ENCODE measurements around the gene SF3B2.
"Not testable (repeated sequence)": the region's sequence is repeated elsewhere in the genome, so short reads cannot be mapped to it uniquely, and the experiment has no call there.

Gene SF3B2, protein sequence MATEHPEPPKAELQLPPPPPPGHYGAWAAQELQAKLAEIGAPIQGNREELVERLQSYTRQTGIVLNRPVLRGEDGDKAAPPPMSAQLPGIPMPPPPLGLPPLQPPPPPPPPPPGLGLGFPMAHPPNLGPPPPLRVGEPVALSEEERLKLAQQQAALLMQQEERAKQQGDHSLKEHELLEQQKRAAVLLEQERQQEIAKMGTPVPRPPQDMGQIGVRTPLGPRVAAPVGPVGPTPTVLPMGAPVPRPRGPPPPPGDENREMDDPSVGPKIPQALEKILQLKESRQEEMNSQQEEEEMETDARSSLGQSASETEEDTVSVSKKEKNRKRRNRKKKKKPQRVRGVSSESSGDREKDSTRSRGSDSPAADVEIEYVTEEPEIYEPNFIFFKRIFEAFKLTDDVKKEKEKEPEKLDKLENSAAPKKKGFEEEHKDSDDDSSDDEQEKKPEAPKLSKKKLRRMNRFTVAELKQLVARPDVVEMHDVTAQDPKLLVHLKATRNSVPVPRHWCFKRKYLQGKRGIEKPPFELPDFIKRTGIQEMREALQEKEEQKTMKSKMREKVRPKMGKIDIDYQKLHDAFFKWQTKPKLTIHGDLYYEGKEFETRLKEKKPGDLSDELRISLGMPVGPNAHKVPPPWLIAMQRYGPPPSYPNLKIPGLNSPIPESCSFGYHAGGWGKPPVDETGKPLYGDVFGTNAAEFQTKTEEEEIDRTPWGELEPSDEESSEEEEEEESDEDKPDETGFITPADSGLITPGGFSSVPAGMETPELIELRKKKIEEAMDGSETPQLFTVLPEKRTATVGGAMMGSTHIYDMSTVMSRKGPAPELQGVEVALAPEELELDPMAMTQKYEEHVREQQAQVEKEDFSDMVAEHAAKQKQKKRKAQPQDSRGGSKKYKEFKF

DNA sequence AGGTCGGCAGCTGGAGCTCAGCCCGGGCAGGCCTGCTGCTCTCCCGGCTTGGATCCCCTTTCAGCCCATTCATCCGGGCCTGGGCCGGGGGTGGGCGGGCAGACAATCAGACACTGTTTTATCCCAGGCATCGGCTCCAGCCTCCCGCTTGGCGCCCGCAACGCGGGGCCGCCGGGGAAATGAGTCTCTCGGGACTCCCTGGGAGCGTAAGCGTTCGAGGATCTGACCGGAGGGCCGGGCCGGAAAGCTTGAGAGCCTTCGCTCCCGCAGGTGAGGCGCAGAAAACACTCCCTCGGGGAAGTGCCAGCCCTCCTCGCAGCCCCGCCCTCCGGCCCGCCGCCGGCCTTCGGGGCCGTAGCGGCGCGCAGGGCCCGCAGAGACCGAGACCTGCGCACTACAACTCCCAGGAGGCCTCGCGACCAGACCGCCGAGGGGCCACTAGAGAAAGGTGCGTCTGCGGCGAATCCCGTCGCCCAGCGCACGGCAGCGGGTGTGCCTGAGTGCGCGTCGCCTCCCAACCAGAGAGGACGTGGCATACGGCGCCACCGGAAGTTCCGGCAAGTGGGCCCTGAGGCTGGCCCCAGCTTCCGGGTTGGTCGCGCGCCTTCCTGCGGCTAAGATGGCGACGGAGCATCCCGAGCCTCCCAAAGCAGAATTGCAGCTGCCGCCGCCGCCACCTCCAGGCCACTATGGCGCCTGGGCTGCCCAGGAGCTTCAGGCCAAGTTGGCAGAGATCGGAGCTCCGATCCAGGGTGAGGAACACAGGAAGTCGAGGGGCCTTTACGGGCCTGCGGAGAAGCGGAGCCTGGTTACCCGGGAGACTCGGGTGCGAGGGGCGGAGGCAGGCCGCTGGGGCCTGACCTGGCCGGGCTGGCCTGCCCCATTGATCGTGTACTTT, at the start of gene SF3B2:
TSS of gene SF3B2 (plus strand) at position 599 of the 898 bp plus-strand sequence. CDS start at position 620, 21 bp downstream.
- DNase-seq (ENCODE audit: low read depth in 2 of 2): peak; percentile 90 to 97

DNA sequence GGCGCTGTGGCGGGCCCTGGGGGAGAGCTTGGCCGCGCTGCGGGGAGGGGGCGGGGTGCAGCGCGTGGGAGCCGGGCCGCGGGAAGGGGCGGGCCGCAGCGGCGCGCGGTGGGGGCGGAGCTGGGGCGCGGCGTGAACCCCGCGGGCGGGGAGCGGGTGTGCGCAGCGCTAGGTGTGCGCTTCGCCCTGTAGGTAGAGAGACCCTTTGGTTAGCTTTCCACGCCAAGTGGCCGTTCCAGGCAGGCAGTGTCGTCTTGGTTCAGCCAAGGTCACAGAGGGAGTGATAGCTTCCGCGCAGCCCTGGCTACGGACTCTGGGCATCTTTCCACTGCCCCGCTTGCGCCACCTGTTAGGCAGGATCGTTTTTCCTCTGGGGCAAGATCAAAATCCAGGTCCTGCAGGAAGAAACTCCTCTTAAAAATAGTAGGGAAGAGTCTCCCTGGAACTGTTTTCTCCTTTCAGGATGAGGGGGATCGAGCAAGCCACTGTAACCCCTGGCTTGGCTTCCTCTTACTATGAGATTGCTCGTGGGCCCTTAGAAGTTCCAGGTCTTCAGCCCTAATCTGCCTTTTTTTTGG, 49.4 kb upstream of the SF3B2 start:
- DNase-seq (ENCODE audit: low read depth in 2 of 2): peak in 1 of 2 donors; percentile 74

DNA sequence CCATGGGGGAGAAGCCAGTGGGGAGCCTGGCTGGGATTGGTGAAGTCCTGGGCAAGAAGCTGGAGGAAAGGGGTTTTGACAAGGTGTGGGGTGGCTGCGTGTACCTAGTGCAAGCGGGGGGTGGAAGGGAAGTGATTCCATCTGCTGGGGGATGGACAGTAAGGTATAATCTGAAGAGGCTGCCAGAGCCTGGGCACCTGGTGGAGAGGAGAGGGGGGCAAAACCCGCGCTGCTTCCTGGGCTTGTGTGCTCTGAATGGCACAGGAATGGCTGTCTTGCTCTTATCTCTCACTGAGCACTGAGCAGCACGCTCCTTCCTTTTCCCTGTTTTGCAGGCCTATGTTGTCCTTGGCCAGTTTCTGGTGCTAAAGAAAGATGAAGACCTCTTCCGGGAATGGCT, 48.9 kb upstream of the SF3B2 start:
- no peak for DNase-seq (ENCODE audit: low read depth in 2 of 2)

DNA sequence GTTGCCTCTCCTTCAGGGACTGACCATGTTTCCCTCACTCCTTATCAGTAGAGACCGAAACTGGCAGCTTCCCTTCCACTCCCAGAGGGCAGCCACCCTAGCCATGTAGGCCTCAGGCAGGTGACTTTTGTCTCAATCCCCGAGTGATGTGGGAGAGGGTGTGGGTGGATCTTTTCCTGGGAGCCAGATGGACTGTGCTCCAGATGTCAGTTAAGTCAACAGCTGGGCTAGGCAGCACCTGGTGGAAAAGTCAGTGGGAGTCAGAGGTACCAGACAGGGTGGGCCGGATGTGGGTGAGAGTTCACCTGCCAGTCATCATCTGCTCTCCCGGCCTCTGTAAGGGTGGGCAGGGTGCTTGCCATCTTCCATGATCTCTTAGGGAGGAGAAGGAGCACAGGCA, 48.0 kb upstream of the SF3B2 start:
- no peak for DNase-seq (ENCODE audit: low read depth in 2 of 2)

DNA sequence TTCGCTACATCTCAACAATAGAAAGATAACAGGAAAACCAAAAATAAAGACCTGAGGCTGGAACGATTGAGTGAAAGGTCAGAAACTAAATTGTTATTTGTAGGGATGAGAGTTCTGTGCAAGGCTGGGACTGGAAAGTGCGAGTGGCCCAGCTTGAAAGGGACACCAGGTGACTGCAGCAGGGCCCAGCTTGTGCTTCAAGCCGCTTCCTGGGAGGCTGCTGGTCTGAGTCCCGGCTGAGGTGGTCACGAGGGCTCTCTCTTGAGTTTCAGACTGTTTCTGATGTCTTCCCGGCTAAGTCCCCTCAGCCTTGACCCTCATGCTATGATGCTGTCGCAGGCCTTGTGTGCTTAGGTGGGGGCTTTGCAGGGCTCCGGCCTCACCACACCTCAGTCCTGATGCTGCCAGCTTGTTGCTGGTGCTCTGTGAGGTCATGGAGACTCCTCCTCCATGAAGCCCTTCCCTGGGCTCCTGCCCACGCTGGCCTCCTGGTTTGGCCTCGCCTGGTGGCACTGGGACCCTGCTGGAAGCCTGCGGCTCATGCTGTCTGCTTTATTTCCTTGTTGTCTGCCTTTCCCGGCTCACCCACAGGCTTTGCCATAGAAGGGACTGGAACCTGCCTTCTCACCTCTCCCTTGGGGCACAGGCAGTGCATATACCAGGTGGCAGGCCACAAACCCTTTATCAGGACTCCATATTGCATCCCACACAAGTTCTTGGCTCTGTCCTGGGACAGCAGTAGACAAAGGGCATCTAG, 45.9 kb upstream of the SF3B2 start:
- DNase-seq (ENCODE audit: low read depth in 2 of 2): no peak

DNA sequence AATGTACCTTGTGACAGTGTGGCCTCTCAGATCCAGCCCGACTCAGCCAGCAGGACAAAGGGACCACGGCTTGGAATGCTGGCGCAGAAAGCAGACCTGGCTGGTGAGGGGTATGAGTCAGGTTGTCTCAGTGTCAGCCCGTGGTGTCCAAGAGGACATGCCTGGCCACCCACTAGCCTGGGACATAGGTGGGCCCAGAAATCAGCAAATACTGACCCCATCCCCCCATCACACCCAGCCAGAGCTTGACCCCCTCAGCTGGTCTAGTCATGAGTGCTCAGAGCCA, 45.3 kb upstream of the SF3B2 start:
- DNase-seq (ENCODE audit: low read depth in 2 of 2): no peak

DNA sequence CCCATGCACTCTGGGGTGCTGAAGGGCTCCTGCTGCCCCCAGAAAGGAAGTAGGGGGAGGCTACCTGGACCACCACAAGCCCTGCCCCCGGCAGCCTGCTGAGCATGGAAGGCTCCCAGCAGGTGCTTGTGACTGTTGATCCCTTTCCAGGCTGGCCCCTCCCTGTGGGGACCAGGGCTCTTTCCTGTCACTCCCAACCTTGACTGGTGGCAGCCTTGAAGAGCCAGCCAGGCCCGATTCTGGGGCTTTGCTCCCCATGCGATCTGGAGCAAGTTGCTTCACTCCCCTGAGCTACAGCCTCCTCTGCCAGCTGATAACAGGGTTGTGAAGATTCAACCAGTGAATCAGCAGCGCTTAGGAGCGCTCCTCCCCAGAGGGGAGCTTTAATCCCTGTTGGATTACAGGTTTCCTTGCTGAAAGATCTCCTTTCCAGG, 44.9 kb upstream of the SF3B2 start:
- DNase-seq (ENCODE audit: low read depth in 2 of 2): no peak

DNA sequence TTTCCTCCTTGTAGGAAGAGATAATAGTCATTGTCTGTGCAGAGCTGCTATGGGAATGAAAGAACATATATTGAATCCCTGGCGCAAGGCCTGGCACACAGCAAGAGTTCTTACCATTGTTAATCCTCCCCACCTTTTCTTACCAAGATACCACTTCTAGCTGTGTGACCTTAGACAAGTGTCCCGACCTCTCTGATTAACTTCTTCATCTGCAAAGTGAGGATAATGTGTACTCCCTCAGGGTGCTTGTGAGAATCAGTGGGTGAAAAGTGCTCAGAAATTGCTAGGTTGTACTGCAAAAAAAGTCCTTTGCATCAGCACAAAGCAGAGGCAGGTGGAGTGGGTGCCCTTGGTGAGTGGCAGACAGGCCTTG, 44.1 kb upstream of the SF3B2 start:
- no peak for DNase-seq (ENCODE audit: low read depth in 2 of 2)

DNA sequence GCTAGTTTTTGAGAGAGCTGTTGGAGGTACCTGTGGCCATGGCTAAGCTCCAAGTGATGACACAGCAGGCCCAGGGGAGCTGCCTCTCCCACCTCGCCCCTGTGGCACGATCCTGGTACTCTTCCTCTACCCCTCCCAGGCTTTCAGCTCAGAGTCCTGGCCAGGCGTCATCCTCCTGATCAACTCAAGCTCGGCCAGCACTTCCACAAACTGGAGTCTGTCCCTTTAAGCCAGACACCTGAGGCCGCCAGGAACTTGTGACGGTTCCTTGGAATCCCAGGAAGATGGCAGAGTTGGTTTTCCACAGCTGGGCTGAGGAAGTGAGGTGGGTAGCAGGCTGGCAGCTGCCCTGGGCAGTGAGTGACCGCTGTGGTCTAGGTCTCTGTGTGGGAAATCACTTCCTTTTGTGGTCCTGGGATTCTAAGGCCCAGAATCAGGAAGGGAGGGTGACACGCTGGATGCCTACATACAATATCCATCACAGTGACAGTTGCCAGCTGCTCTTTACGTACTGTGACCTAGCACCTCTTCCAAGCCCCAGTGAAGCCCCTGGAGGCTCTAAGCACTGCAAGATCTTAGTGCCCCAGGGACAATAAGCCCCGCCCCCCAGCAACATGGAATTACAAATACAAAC, 43.6 kb upstream of the SF3B2 start:
- DNase-seq (ENCODE audit: low read depth in 2 of 2): no peak

DNA sequence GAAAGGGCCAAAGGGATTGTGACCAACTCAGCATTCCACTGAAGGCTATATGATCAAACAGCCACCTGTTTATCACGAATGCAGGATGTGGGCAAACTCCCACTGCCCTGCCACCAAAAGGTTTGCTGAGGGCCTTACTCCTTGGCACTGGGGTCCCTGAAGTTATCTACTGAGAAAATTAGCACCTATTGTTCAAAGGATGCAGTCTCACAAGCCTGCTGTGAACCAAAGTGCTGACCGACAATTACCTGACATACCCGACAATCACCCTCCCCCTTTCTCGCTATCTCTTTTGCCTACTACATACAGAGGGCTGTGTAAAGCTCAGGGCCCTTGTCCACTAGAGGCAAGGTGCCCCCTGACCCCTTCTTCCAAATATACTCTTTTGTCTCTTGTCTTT, 42.1 kb upstream of the SF3B2 start:
- not testable (repeated sequence) for DNase-seq (ENCODE audit: low read depth in 2 of 2)

DNA sequence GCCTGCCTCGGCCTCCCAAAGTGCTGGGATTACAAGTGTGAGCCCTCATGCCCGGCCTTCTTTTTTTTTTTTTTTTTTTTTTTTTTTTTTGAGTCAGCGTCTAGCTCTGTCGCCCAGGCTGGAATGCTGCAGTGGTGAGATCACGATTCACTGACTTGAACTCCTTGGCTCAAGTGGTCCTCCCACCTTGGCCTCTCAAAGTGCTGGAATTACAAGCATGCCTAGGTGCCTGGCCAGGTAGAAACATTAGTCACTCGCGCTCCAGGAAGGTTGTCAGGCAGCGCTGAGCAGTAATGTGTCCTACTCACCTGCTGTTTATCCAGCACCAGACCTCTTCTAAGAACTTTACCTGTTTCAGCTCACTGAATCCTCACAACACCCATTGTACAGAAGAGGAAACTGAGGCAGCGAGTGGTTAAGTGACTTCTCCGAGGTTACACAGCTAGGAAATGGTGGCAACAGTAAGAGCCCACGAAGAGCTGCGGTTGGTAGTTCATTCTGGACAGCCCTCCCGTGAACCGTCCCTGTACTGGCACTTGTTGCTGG, 40.9 kb upstream of the SF3B2 start:
- no peak for DNase-seq (ENCODE audit: low read depth in 2 of 2)

DNA sequence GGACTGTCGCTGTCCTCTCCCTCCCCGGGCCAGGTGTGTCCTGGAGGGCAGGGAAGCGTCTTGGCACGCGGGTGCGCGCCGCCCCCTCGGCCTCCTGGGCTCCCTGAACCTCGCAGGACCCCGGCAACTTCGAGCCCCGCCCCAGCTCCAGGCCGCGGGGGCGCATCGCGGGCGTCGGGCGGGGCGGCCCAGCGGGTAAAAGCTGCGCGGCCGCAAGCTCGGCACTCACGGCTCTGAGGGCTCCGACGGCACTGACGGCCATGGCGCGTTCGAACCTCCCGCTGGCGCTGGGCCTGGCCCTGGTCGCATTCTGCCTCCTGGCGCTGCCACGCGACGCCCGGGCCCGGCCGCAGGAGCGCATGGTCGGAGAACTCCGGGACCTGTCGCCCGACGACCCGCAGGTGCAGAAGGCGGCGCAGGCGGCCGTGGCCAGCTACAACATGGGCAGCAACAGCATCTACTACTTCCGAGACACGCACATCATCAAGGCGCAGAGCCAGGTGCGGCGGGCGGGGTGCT, 40.3 kb upstream of the SF3B2 start, which contains the start of gene CST6:
TSS of gene CST6 (plus strand) at position 224 of the 519 bp plus-strand sequence. CDS start at position 261, 37 bp downstream.
- DNase-seq (ENCODE audit: low read depth in 2 of 2): no peak

DNA sequence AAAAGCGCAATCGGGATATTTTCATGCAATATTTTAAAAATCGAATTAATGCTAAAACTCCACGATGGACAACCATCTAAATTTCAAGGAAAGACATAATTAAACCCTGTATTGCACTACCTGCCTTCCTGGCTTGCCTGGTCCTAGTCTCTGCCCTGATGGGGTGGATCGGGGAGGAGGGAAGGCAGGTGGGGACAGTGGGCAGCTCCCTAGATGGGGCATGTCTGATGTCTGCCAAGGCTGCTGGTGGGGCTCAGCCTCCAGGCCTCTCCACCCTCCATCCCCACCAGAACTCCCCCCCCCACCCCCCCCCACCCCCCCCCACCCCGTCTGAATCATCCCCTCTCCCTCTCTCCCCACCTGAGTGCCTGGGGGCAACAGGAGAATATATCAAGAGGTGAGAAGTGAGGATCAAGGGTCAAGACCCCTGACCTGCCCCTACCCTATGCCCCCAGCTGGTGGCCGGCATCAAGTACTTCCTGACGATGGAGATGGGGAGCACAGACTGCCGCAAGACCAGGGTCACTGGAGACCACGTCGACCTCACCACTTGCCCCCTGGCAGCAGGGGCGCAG, 39.7 kb upstream of the SF3B2 start:
- DNase-seq (ENCODE audit: low read depth in 2 of 2): no peak

DNA sequence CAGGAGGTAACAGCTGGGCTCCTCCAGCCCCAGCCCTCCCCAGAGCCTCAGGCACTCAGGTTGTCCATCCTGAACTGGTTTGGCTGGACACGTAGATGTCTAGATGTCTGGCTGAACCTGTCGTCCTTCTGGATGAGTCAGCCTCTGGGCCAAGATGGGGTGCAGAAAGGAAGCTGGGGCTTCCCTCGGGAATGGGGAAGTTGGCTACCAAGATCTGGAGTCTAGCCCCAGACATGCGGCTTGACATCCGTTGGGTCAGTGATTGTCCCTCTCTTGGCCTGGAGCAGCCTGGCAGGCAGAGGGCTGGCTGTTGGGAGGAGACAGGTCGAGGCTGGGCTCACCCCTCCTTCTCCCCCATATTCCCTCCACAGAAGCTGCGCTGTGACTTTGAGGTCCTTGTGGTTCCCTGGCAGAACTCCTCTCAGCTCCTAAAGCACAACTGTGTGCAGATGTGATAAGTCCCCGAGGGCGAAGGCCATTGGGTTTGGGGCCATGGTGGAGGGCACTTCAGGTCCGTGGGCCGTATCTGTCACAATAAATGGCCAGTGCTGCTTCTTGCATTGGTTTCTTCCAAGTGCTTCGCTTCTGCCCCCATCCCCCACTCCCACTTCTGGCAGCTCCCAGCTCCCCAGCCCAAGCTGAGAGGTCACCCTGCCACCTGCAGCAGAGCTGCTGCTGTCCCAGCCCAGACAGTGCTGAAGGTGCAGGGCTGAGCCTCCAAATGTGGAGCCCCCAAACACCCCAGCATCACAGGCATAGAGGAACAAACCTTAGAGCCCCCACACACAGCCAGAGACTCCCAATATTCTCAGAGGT, 39.0 kb upstream of the SF3B2 start:
- DNase-seq (ENCODE audit: low read depth in 2 of 2): no peak

DNA sequence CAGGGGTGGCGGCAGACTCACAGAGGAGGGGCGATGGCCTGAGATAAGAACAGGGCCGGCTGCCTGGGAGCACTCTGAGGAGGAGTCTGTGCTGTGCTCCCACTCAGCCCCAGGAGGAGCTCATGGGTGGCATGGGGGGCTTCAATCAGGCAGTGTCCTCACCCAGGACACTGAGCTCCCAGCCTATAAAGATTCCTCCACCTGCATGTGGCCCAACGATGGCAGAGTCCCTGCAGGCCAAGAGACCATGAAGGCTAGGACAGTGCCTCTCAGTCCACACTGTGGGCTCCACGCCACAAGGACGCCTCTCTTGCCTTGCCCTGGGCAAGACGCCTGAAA, 38.4 kb upstream of the SF3B2 start:
- DNase-seq (ENCODE audit: low read depth in 2 of 2): no peak

DNA sequence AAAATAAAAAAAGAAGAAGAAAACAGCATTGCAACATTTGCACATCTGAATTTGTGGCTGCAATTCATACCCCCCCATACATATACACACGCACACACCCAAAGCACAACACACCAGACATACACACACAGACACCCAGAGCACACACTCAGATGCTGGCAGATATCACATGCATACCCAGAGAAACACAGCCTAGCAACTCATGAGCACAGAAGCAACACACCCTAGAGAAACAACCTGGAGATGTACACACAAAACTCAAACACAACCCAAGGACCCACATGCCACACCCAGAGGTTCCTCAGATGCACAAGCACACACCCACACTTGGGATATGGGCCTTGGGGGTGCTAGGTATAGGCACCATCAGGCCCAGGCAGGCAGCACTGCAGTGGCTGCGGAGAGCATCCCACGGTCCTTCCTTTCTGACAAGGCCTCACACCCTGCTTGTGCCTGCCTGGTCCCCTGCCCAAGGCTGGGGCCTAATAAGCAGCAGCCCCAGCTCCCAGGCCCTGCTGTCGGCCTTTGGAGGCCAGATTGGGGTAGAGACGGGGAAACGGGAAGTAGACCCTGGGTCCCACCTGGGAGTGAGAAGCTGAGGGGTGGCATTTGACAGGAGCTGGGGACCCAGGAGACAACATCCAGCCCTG, 37.2 kb upstream of the SF3B2 start:
- no peak for DNase-seq (ENCODE audit: low read depth in 2 of 2)

DNA sequence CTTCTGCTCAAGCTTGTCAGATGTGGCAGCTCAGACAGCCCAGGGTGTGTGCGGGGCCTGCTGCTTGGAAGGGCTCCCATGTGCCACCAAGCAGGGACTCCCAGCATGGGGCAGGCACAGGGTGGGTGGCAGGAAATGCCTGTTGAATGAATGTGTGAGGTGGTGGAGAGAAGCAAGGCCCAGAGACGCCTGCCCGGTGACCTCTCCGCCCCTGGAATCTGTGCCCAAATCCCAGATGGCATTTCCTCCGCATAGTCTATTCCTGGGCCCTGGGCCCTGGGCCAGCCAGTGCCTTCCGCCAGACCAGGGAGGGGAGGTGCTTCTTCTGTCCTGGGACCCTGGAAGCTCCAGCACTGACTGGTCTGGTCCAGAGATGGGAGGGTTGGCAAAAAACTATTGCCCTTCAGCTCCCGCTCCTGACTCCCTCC, 36.7 kb upstream of the SF3B2 start:
- DNase-seq (ENCODE audit: low read depth in 2 of 2): no peak

Measured in stimulated activated CD8-positive, alpha-beta memory T cell treated with anti-CD3 and anti-CD28 coated beads, Interleukin-7, amount 100 ng/mL, for 4 hours (primary cell).